CD14-positive monocyte (primary cell): ENCODE data around the gene KRTAP6-3. TPM values are rescaled to one million over a fixed set of nuclear protein-coding genes. Genes with fewer than 3 reads are reported as not detected.

Experiments
- DNase-seq, 3 donors: peaks; one replicate each; pipeline ENCODE4 v3.0.0-alpha.2; 2011 to 2022
- H2AFZ ChIP-seq: 2 replicates; pipeline ENCODE4 v1.6.0; 2012; ENCODE audit warnings: mild to moderate bottlenecking, low read depth, low read length, inconsistent platforms; ENCODE audit not compliant: insufficient read depth, poor library complexity, severe bottlenecking
- H3K27ac ChIP-seq, 2 donors: 1 replicate in 1 of 2; 2 replicates in 1 of 2; pipeline ENCODE4 v1.5.1; 2012 to 2013; ENCODE audit warnings: low read length in 2 of 2, control low read depth in 1 of 2, inconsistent platforms in 1 of 2, low read depth in 1 of 2, mild to moderate bottlenecking in 1 of 2
- H3K27me3 ChIP-seq, 2 donors: one replicate each; pipeline versions ENCODE4 v1.6.0 to v1.6.1; 2011 to 2013; ENCODE audit warnings: low read length in 2 of 2; ENCODE audit not compliant: control insufficient read depth in 2 of 2, insufficient read depth in 2 of 2
- H3K36me3 ChIP-seq, 2 donors: replicated peaks in 1 of 2; 1 replicate in 1 of 2; 2 replicates in 1 of 2; pipeline versions ENCODE4 v1.5.1 to v1.6.1; 2012 to 2013; ENCODE audit warnings: low read length in 2 of 2, control low read depth in 1 of 2, inconsistent platforms in 1 of 2, mild to moderate bottlenecking in 1 of 2; ENCODE audit not compliant: insufficient read depth in 2 of 2, control insufficient read depth in 1 of 2
- H3K4me1 ChIP-seq, 2 donors: 1 replicate in 1 of 2; 2 replicates in 1 of 2; pipeline versions ENCODE4 v1.5.1 to v1.6.1; 2012 to 2013; ENCODE audit warnings: low read length in 2 of 2, control low read depth in 1 of 2, inconsistent platforms in 1 of 2, mild to moderate bottlenecking in 1 of 2, moderate library complexity in 1 of 2; ENCODE audit not compliant: insufficient read depth in 2 of 2, control insufficient read depth in 1 of 2
- H3K4me2 ChIP-seq: replicated peaks from 2 replicates; pipeline ENCODE3; 2012; ENCODE audit warnings: low read length, moderate library complexity, mild to moderate bottlenecking; ENCODE audit not compliant: poor library complexity, severe bottlenecking; ENCODE audit errors: extremely low read depth
- H3K4me3 ChIP-seq, 3 experiments: fragments of 200-600 bp in 1 of 3; sonication (generic) in 1 of 3; replicated peaks in 1 of 3; 1 replicate in 2 of 3; 2 replicates in 1 of 3; pipeline ENCODE4 v1.5.1; 2011 to 2013; ENCODE audit warnings: low read length in 3 of 3, mild to moderate bottlenecking in 3 of 3, control low read depth in 2 of 3, low read depth in 2 of 3, inconsistent platforms in 1 of 3, moderate library complexity in 1 of 3
- H3K79me2 ChIP-seq: 2 replicates; pipeline ENCODE4 v1.6.0; 2012; ENCODE audit warnings: mild to moderate bottlenecking, control low read depth, inconsistent platforms, low read length, moderate library complexity; ENCODE audit not compliant: insufficient read depth
- H3K9ac ChIP-seq: 2 replicates; pipeline ENCODE4 v1.6.0; 2017; ENCODE audit warnings: low read length, mild to moderate bottlenecking; ENCODE audit not compliant: insufficient read depth, poor library complexity, severe bottlenecking
- H3K9me3 ChIP-seq, 2 donors: replicated peaks in 1 of 2; 1 replicate in 1 of 2; 2 replicates in 1 of 2; pipeline versions ENCODE4 v1.5.1 to v1.6.1; 2012 to 2013; ENCODE audit warnings: low read length in 2 of 2, control low read depth in 1 of 2; ENCODE audit not compliant: control insufficient read depth in 1 of 2, insufficient read depth in 1 of 2
- H4K20me1 ChIP-seq: 2 replicates; pipeline ENCODE4 v1.6.0; 2012; ENCODE audit warnings: mild to moderate bottlenecking, low read length, control low read depth, moderate library complexity; ENCODE audit not compliant: insufficient read depth
- H3K27ac Mint-ChIP-seq, 7 donors: one replicate each; pipeline ENCODE4 v1.8.0; 2020; ENCODE audit warnings: mild to moderate bottlenecking in 7 of 7, mixed read lengths in 7 of 7, moderate library complexity in 6 of 7, inconsistent platforms in 2 of 7
- H3K27me3 Mint-ChIP-seq, 3 donors: one replicate each; pipeline ENCODE4 v1.8.0; 2021 to 2022; ENCODE audit warnings: low read depth in 3 of 3, mild to moderate bottlenecking in 3 of 3, mixed read lengths in 3 of 3, moderate library complexity in 3 of 3, inconsistent platforms in 1 of 3
- H3K36me3 Mint-ChIP-seq, 2 donors: one replicate each; pipeline ENCODE4 v1.8.0; 2020; ENCODE audit warnings: mixed read lengths in 2 of 2, inconsistent platforms in 1 of 2, mild to moderate bottlenecking in 1 of 2
- H3K4me1 Mint-ChIP-seq: one replicate; pipeline ENCODE4 v1.8.0; 2020; ENCODE audit warnings: mild to moderate bottlenecking, mixed read lengths
- H3K4me3 Mint-ChIP-seq, 2 donors: one replicate each; pipeline ENCODE4 v1.8.0; 2020; ENCODE audit warnings: mild to moderate bottlenecking in 2 of 2, mixed read lengths in 2 of 2, moderate library complexity in 1 of 2
- H3K9me3 Mint-ChIP-seq, 7 donors: one replicate each; pipeline ENCODE4 v1.8.0; 2020 to 2022; ENCODE audit warnings: mixed read lengths in 7 of 7, mild to moderate bottlenecking in 6 of 7, moderate library complexity in 6 of 7, inconsistent platforms in 2 of 7
- WGBS: methylation state at CpG from one replicate; pipeline ENCODE4 v1.1.5; 2013; ENCODE audit warnings: missing lambda C conversion rate; ENCODE audit not compliant: insufficient coverage; 5-methylcytosine and 5-hydroxymethylcytosine counted together
- intact Hi-C, 2 donors: fragments of 100-400 bp; cut with micrococcal nuclease; formaldehyde crosslinking; loops; one replicate each; pipeline versions ENCODE4 v1.15.0 to v1.15.1; 2023
- polyA plus RNA-seq, 3 donors: library from polyadenylated mRNA; depleted of rRNA in 1 of 3; unstranded in 2 of 3; stranded (reverse) in 1 of 3; fragments of 300-500 nt in 2 of 3; fragments of >200 nt in 1 of 3; fragmentation: Illumina TruSeq in 2 of 3; gene quantifications; 1 replicate in 2 of 3; 2 replicates in 1 of 3; pipeline ENCODE4 v1.2.3, GENCODE V29; 2012 to 2021
- TF ChIP-seq, protein P1 (sequence below): fragments of 200-600 bp; IDR thresholded peaks from one replicate; pipeline ENCODE4 v1.8.0; 2022; ENCODE audit warnings: antibody characterized with exemption, mild to moderate bottlenecking

KRTAP6-3 gene
- polyA plus RNA-seq, 3 donors: not detected

DNA sequence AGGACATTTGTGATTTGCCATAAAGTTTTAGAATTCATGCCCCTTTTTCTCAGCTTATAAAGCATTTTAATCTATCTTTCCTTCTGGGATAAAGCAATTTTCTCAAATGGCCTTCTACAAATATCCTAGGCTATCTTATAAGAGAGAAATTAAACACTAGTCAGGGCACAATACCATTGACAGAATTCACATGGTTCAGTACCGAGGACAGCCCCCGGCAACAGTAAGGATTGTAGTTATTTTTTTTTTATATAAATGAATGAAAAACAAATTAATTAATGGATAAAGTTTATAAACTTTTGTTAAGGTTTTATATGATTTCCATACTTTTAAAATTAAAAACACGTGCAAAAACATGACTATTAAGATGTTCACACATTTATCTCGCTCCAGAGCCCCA is 35.9 kb downstream of the KRTAP6-3 start:
- Mint-ChIP-seq H3K4me3 (no peak overlapping the region), H3K36me3 (no peaks in the 10 kb centered on the region), H3K9me3 (peaks cover 8 to 31% (median 15%) of the 10 kb centered on the region in 7 donors), H3K4me1 (no peaks in the 10 kb centered on the region), H3K27ac (no peak overlapping the region), H3K27me3 (peaks cover 0 to 1% (median 0%) of the 10 kb centered on the region in 3 donors)
- H3K79me2 ChIP-seq: no peaks in the 10 kb centered on the region
- no peak overlapping the region for H3K27ac ChIP-seq
- no peak overlapping the region for H3K4me2 ChIP-seq
- DNase-seq: no peak
- H3K4me3 ChIP-seq: no peak overlapping the region
- H3K9ac ChIP-seq: no peak overlapping the region
- no peaks in the 10 kb centered on the region for H3K27me3 ChIP-seq
- H3K9me3 ChIP-seq: peaks cover 37 to 52% of the 10 kb centered on the region in 2 donors
- H4K20me1 ChIP-seq: no peaks in the 10 kb centered on the region
- no CpG with 5 or more reads among the region's 4 CpGs for WGBS
- intact Hi-C loops: no loop called here
- H3K36me3 ChIP-seq: no peaks in the 10 kb centered on the region
- TF ChIP-seq, protein P1, sequence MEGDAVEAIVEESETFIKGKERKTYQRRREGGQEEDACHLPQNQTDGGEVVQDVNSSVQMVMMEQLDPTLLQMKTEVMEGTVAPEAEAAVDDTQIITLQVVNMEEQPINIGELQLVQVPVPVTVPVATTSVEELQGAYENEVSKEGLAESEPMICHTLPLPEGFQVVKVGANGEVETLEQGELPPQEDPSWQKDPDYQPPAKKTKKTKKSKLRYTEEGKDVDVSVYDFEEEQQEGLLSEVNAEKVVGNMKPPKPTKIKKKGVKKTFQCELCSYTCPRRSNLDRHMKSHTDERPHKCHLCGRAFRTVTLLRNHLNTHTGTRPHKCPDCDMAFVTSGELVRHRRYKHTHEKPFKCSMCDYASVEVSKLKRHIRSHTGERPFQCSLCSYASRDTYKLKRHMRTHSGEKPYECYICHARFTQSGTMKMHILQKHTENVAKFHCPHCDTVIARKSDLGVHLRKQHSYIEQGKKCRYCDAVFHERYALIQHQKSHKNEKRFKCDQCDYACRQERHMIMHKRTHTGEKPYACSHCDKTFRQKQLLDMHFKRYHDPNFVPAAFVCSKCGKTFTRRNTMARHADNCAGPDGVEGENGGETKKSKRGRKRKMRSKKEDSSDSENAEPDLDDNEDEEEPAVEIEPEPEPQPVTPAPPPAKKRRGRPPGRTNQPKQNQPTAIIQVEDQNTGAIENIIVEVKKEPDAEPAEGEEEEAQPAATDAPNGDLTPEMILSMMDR: no peak
- no peak overlapping the region for H2AFZ ChIP-seq
- no peaks in the 10 kb centered on the region for H3K4me1 ChIP-seq

DNA sequence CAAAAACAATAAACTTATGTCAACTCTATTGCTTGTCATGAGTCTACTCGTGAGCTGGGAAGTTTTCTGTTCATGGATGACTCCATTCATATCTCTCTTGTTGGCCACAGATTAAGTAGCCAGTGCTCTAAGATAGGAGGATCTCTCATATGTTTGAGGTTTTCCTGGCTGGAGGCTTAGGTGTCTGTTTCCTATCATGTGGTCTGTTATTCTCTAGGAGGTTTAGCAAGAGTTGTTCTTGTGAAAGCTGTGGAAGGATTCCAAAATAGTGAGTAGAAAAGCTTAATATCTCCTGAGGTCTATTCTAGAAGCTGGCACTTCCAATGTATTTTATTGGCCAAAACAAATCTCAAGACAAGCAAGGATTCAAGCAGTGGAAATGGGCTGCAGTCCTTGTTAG is 37.0 kb downstream of the KRTAP6-3 start:
- no peak overlapping the region for H3K9ac ChIP-seq
- Mint-ChIP-seq H3K27me3 (peaks cover 0 to 1% (median 0%) of the 10 kb centered on the region in 3 donors), H3K27ac (no peak overlapping the region), H3K4me3 (no peak overlapping the region), H3K9me3 (peaks cover 2 to 26% (median 15%) of the 10 kb centered on the region in 7 donors), H3K36me3 (no peaks in the 10 kb centered on the region), H3K4me1 (no peaks in the 10 kb centered on the region)
- H2AFZ ChIP-seq: no peak overlapping the region
- H3K4me3 ChIP-seq: no peak overlapping the region
- no peak for DNase-seq
- TF ChIP-seq, protein P1: no peak
- H4K20me1 ChIP-seq: no peaks in the 10 kb centered on the region
- no peaks in the 10 kb centered on the region for H3K4me1 ChIP-seq
- H3K27ac ChIP-seq: no peak overlapping the region
- intact Hi-C loops: no loop called here
- no CpG with 5 or more reads among the region's 1 CpG for WGBS
- H3K4me2 ChIP-seq: no peak overlapping the region
- H3K27me3 ChIP-seq: no peaks in the 10 kb centered on the region
- H3K79me2 ChIP-seq: no peaks in the 10 kb centered on the region
- H3K36me3 ChIP-seq: no peaks in the 10 kb centered on the region
- peaks cover 28 to 46% of the 10 kb centered on the region in 2 donors for H3K9me3 ChIP-seq
